Measurements from ENCODE around the gene C8G.

Gene C8G

GRCh38 chr9:136968333-136969127 lies 23.5 kb downstream of the C8G start:
- DNase-seq (ENCODE audit: low read depth): no peak

DNA sequence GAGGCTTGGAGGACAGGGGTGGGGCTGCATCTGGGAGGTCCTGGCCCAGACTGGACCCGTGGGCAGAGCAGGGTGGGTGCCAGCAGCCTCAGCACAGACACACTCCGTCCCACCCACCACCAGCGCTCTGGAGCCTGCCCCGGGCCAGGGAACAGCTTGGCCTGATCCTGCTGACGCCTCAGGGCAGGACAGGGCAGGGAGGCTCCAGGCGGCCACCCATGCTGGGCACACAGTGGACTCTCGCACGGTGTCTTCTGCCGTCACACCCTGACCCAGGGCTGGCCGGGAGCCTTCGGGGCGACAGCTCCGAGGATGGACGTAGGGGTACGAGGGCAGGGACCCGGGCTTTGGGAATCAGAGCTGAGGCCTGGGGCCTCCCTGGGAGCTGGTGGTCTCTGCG lies 24.1 kb downstream of the C8G start:
- DNase-seq (ENCODE audit: low read depth): no peak

GRCh38 chr9:136969774-136970173 lies 24.7 kb downstream of the C8G start:
- no peak for DNase-seq (ENCODE audit: low read depth)

DNA sequence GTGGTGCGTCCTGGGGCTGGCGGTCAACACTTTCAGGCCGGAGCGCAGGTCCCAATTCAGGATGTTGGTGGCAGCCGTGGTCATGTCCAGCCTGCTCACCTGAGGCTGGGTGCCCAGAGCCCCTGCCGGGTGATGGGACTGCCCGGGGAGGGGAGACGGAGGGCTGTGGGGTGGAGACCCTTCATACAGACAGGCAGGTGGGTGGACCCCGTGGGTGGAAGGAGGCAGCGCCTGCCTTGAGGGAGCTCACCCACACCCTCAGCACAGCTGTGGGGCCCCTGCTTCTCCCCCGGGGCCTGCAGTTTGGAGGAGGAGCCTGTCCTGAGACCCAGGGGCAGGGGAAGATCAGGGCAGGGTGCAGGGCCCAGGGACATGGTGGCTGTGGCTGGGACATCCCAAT lies 25.3 kb downstream of the C8G start:
- no peak for DNase-seq (ENCODE audit: low read depth)

GRCh38 chr9:136971746-136972145 lies 26.7 kb downstream of the C8G start:
- no peak for DNase-seq (ENCODE audit: low read depth)

GRCh38 chr9:136972335-136972734 lies 27.3 kb downstream of the C8G start:
- no peak for DNase-seq (ENCODE audit: low read depth)

GRCh38 chr9:136972743-136973142 lies 27.7 kb downstream of the C8G start:
- DNase-seq (ENCODE audit: low read depth): no peak

DNA sequence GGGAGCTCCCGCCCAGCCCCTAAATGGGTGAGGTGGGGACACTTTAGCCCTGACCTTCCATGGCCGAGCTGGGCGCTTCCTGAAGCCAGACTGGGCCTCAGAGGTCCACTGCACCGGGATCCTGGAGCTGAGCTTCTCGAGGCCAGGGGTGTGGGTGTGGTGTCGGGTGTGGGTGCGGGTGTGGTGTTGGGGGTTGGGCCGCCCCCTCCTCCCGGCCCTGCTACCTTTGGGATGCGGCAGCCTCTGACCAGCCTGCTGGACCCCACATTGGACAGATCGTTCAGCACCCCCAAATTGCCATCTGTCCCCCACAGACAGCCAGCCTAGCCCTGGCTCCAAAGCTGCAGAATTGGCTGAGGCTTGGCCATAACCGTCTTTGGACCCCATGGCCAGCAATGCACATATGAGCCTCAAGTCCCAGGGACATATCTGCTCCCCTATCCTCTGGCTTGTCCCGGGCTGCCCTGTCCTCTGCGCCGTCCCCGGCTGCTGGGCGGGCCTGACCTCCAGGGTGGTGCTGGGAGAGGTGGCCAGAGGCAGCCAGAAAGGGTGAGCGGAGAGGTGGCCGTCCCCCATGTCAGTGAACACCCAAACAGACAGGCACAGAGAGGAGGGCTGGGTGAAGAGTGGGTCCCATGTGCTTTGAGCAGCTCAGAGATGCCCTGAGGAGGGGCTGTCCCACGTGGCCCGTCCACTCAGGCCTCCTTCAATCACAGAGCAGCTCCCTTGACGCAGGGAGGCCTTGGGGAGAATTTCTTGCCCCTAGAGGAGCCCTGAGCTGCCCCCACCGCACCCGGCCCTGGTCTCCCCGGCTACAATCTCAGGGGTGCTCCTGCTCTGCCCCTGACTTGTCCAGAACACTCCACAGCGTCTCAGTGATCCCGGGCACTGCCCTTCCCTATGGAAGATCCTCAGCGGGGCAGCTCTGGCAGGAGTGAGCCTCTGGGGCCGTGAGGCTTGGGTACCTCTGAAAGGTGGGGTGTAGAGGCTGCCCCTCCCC lies 28.9 kb downstream of the C8G start:
- DNase-seq (ENCODE audit: low read depth): no peak

DNA sequence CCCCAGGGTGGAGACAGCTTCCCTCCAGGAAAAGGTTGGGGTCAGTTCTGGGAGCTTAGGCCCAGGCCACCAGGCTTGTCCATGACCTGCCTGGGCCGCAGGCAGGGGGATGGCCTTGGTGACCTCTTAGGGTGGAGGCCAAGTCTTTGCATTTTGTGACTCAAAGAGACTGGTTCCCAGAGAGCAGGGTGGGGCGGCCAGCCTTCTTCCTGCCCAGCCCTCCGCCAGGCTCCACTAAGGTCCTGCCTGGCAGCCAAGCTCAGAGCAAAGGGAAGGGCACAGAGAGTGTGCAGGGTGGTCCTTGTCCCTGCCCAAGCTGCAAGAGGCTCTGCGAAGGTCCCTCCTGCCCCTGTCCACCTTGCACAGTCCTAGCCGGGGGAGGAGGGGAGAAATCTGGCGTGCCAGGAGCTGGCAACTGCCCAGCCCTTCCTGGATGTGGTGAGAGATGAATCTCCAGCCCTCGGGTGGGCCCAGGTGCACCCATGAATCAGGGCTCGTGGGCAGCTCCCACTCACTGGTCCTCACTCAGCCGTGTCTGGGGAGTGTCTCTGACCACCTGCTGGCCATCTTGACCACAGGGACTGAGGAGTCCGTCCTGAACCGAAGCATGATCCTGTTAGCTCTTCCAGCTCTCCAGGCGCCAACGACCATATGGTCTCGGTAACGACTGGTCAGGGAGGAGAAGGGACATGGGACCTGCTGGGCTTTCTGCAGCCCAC lies 29.9 kb downstream of the C8G start:
- no peak for DNase-seq (ENCODE audit: low read depth)

DNA sequence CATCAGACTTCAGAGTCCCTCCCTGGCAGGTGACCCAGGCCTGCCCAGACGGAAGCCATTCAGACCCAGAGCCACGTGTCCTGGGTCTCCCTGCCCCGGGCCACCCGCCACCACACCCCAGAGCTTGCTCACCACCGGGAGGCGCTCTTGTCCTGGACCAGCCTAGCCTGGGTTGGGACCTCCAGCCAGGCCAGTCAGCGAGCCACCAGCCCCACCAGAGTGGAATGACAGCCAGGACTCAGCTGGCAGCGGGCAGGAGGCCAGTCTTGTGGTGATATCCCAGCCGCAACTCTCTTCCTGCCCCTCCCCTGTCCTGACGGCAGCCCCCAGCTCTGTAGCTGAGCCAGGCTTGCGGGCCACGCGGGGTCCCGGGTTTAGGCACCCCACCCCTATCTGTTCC lies 30.6 kb downstream of the C8G start:
- no peak for DNase-seq (ENCODE audit: low read depth)

- no peak for DNase-seq (ENCODE audit: low read depth)
Observed at GRCh38 chr9:136977223-136977622, 32.2 kb downstream of the C8G start, which contains the start of gene PTGDS. Gene PTGDS (plus strand): TSS chr9:136977504. CDS start chr9:136977579, 75 bp downstream.

DNA sequence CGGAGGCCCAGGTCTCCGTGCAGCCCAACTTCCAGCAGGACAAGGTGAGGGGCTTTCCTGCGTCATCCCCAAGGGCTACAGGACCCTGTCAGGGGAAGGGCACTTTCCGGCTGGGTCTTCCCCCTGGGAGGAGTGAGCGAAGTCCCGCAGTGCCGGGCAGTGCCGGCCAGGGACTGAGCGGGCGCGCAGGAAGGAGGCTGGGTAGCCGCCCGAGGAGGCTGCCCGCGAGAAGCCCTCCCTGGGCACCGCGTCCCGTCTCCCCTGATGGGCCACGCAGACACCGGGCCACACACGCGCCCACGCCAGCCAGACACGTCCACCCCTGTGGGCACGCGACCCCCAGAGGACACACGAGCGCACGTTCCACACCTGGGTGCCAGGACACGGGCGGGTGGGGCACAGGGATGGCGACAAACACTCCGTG lies 32.6 kb downstream of the C8G start:
- DNase-seq (ENCODE audit: low read depth): no peak

GRCh38 chr9:136978073-136978864 lies 33.2 kb downstream of the C8G start:
- peak; percentile 62 for DNase-seq (ENCODE audit: low read depth)

DNA sequence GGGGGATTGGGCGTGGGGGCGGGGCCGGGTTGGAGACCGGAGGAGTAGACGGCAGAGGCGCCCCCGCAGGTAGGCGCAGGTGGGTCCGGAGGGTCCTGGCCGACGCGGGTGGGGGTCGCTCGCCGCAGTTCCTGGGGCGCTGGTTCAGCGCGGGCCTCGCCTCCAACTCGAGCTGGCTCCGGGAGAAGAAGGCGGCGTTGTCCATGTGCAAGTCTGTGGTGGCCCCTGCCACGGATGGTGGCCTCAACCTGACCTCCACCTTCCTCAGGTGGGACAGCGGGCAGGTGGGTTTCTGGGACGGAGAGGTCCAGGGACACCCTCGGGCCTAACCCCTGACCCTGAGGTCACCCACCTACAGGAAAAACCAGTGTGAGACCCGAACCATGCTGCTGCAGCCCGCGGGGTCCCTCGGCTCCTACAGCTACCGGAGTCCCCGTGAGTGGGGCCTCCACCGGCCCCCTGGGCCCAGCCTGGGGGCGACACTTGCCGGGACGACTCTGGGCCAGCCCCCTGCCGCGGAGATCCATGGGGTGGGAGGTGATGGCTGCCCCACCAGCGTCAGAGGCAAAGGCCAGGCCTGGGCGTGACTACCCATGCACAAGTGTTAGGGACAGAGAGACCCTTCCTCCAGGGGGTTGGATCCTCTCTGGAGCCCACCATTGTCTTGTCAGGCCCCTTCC lies 34.0 kb downstream of the C8G start:
- DNase-seq (ENCODE audit: low read depth): no peak

DNA sequence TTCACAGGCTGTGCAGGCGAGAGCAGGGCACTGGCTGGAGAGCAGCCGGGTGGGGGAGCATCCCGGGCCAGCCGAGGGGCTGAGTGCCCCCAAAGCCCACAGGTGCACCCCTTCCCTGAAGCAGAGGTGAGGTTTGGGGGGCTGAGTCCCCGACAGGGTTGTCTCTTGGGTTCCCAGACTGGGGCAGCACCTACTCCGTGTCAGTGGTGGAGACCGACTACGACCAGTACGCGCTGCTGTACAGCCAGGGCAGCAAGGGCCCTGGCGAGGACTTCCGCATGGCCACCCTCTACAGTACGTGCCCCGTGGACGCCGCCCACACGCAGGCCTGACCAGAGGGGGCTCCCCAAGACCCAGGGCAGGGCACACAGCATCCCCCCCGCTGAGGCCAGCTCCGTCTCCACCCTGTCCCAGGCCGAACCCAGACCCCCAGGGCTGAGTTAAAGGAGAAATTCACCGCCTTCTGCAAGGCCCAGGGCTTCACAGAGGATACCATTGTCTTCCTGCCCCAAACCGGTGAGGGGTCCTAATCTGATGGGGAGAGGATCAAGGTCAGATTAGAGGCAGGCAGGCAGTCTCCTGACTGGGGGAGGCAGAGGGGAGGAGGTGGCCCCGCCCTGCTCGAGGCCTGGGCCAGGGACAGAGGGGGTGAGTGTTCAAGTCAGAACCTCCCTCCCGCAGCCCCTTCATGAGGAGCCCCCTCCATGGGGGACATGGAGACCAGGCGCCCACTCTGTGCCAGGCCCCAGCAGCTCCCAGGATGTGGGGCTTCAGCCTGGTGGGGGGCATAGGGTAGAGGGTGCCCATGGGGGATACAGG lies 34.9 kb downstream of the C8G start:
- no peak for DNase-seq (ENCODE audit: low read depth)

DNA sequence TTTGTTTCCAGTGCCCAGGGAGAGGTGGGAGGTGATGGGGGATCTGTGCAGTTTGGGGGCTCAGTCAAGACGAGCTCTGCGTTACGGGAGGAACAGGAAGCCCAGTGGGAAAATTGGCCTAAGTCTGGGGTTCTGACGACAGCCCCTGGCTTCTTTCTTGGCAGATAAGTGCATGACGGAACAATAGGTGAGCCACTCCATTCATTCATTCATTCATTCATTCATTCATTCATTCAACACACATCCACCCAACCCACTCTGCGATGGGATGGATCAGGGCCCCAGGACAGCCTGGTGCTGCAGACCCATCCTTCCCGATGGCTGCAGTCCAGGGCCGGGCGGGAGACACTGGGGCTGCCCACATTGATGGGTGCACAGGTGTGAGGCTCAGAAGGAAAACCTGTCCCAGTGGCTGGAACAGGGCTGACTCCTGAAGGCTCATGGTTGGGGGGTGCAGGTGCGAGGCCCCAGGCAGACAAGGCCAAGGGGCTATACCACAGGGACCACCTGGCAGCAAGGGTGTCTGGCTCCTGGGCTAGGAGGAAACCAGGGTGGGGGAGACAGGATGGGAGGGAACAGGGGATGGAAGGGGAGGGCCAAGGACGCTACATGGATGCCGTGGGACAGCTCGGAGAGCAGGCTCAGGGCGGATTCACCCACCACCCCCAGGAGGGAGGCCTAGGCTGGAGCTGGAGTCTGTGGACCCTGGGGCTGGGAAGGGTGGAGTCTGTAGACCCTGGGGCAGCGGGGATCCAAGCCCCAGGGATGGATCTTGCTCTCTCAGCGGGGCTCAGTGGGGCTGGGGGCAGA lies 35.8 kb downstream of the C8G start:
- DNase-seq (ENCODE audit: low read depth): no peak

DNA sequence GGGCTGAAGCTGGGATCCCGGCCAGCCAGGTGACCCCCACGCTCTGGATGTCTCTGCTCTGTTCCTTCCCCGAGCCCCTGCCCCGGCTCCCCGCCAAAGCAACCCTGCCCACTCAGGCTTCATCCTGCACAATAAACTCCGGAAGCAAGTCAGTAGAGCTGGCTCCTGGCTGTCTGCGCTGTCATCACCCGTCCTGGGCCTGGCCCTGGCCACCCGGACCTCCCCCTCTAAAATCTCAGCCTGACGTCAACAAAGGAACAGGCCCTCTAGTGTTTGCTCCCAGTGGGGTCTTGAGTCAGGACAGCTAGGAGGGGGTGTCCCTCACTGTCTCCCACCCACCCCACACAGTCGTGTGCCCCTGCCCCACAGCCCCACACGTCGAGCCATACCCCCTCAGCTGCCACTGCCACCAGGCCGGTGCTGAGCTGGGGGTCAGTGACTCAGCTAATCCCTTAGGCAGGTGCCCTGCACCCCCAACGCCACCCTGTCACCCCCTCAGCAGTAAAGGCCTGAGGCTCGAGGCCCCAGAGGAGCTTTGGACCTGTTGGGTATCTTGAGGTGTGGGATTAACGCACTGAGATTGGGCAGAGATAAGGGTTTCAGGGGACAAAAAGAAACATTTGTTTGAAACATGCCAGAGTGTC lies 36.7 kb downstream of the C8G start:
- no peak for DNase-seq (ENCODE audit: low read depth)

DNA sequence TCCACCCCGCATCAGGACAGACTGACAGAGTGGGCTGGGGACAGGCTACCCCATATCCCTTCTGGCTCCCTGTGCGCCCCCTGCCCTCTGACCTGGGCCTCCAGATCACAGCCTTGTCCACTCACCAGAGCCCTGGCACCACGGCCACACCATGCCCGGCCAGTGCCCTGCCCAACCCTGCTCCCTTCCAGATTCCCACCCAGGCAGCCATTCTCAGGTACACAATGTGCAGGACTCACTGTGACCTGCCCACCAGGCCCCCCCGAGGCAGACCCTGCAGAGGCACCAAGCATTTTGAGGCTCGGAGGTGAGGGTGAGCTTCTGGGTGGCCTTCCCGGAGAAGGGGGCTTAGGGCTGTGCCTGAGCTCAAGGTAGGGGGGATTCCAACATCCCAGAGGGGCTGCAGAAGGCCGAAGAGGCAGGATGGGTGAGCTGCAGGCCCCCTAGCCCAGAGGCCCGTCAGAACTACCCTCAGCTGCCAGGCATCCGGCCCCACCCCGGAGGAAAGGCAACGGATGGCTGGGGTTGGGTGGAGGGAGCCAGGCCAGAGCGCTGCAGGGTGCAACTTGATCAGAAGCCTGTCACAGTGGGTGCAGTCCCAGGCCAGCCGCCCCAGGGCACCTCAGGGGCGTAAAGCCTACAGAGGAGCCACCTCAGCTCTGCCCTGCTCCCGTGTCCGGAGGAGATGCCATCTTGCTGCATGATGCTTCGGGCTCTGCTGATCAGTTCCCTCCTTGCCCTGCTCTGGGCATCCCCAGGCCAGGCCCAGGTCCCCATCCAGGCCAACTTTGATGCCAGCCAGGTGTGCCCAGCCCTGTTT lies 37.4 kb downstream of the C8G start, which contains the start of gene LCNL1:
TSS of gene LCNL1 (plus strand) at position 762 of the 820 bp plus-strand sequence. CDS start 594 bp downstream, outside the sequence.
- no peak for DNase-seq (ENCODE audit: low read depth)

Data from stimulated activated CD8-positive, alpha-beta memory T cell treated with anti-CD3 and anti-CD28 coated beads, Interleukin-4, amount 100 ng/mL, for 24 hours (primary cell).